ENCODE results near the gene SP5.
A peak's percentile ranks its signal among the peaks of the same experiment; 100 is the strongest.
"Not testable (repeated sequence)": the region's sequence is repeated elsewhere in the genome, so short reads cannot be mapped to it uniquely, and the experiment has no call there.

SP5 gene

DNA sequence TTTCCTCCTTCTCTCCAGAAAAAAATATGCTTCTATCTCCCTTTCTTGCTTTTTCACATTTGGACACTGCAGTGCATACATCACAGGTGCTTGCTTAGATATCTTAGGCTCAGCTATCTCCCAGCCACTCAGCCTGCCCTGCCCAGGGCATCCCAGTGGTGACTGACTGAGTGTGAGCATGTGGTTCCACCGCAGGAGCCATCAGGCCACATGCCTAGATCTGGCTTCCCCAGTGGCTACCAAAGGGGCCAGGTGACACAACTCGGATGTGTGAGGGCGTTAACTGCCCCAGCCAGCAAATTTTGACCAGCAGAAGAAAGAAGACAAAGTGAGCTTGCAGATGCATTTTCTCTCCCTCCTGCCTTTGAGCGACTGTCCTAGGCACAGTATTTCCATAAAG is 25.5 kb downstream of the SP5 start:
- no peak for DNase-seq

DNA sequence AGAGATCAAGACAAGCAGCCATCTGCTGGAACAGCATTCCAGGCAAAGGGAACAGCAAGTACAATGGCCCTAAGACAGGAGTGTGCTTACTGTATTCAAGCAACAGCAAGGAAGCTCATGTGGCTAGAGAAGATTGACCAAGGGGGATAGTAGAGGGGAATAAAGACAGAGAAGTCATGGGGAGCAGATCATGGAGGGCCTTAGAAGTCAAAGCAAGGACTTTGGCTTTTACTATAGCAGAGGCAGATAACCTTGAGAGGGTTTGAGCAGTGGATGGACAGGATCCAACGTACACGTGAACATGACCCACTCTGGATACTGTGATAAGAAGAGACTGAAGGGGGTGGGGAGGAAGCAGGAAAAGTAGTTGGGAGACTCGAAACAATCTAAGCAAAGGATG is 26.9 kb downstream of the SP5 start:
- no peak for DNase-seq

DNA sequence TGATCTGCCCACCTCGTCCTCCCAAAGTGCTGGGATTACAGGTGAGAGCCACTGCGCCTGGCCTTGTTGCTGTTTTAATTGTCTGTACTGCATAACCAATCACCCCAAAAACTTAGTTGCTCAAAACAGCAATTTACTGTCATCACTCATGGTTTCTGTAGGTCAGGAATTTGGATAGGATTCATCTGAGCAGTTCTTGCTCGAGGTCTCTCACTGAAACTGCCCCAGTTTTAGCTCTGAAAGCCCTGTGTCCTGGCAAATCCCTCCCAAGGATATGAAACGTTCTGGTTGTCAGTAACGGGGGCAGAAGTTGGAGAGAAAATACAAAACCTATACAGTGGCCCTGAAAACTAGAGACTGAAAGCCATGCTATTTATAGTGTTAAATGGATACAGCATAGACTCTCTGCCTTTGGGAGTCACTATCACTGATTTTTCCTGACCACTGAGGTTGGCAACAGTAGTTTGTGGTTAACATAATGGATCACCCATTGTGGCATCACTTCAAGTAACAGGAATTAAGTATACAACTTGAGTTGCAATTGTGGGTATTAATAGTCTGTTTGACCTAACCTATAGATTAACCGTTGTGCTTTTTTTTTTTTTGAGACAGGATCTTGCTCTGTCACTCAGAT is 27.9 kb downstream of the SP5 start:
- no peak for DNase-seq

DNA sequence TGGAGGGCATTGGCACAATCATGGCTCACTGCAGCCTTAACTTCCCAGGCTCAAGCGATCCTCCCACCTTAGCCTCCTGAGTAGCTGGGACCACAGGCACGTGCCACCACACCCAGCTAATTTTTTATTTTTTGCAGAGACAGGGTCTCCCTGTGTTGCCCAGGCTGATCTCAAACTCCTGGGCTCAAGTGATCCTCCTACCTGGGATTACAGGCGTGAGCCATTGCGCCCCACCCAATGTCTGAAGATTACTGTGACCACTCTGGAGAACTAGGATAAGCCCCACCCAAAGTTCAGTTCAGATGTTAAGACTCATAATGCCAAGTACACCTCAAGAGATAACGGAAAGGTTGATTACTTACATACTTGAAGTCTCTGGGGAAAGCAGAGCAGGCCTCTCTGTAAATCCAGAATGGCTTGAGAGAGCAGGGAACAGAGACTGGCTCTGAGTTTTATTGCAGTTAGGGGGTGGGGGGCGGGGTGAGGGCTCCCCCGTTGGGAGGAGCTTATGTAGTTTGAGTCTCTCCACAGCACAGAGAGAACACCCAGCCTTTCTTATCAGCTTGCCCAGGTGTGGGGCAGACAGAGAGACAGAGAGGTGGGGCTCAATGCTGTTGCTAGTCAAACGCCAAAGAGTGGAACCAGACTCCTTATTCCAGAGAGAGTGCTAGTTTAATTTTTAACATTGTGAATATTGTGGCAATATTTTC is 28.5 kb downstream of the SP5 start:
- peak; percentile 59 for DNase-seq

DNA sequence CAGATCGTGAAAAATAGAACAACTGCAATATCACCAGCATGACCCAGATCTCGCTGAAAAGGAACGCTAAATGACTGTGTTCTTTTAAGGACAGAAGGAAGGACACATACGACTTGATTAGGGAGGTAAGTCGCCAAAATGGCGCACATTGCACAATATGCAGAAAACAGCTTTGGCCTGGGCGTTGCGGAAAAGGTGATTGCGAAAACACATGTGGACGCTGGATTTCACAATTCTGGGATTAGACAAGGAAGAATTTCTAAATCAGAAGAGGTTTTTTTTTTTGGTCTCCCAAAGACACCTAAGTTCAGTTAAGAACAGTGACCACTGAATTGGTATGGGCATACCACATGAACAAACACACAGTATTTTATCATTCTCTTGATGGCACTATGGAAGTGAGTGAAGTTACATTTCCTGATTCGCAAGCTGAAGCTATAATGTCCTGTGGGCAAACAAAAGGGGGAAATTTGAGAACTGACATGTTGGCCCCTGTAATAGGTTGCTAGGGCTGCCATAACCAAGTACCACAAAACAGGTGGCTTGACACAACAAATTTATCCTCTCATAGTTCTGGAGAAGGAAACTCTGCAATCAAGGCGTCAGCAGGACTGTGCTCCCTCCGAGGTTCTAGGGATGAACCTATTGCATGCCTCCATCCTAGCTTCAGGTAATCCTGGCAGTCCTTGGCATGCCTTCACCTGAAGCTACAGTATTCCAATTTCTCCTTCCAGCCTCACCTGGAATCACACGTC is 29.3 kb downstream of the SP5 start:
- no peak for DNase-seq

DNA sequence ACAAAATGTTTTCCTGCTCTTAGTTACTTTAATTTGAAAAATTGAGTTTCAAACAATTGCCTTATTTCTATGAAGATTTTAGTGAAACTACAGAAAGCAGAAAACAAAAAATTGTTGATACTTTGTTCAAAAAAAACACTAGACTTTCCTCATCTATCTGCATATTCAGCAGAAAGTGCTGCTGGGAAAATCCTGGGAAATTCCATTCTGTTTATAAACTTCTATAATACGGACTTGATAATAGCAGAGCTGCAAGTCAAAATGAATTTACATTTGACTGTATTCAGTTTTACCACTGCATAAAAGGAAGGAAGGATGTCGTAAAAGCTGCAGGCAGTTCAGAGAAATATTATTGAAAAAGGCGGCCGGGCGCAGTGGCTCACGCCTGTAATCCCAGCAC is 30.2 kb downstream of the SP5 start:
- no peak for DNase-seq

DNA sequence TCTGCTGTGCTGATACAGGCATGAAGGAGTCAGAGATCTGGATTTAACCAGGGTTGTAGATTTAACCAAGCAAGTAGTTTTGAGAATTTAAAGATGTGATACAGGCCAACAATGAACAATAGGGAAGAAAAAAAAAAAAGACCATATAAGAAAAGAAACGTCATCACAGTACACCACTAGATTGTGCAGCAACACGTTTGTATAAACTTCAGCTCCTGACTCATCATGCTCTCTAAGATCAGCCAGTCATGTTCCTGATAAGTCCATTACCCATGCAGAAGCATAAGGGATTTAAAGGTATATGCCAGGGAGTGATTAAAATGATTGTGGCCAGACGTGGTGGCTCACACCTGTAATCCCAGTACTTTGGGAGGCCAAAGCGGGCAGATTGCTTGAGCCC is 32.8 kb downstream of the SP5 start:
- no peak for DNase-seq

DNA sequence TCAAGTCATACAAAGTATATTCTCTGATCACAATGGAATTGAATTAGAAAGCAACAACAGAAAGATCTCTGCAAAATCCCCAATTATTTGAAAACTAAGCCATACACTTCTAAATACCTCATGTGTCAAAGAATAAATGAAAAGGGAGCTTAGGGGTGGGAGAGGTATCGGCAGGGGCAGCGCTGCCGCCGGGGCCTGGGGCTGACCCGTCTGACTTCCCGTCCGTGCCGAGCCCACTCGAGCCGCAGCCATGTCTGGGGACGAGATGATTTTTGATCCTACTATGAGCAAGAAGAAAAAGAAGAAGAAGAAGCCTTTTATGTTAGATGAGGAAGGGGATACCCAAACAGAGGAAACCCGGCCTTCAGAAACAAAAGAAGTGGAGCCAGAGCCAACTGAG is 36.4 kb downstream of the SP5 start:
- not testable (repeated sequence) for DNase-seq

DNA sequence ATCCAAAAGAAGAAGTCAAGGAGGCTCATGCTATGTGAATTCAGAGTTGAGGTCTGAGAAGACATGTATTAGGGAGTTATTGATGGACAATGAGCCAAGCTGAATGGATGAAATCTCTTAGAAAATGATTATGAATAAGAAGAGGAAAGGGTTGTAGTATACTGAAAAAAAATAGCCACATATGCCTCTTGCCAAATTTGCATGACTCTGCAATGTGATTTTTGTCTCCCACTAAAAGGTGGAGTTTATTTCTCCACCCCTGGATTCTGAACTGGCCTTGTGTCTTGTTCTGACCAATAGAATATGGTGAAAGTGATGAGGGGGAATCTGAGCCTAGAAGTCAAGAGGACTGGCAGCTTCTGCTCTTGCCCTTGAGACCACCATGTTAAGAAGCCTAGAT is 46.4 kb downstream of the SP5 start:
- DNase-seq, result no peak

DNA sequence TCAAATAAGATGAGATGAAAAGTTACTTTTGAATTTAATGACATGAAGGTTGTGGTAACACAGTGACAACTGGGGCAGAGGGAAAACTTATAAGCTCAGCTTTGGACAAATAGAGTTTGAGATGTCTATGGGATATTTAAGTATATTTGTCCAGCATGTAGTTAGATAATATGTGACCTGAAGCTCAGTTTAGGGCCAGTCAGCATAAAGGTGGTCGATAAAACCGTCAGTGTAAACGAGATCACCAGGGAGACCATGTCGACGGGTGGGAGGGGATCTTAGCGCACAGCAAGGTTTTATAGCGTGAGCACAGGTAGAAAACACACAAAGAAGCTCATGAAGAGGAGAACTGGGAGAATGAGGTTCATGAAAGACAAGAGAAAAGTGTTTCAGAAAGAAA is 47.6 kb downstream of the SP5 start:
- DNase-seq, result no peak

DNA sequence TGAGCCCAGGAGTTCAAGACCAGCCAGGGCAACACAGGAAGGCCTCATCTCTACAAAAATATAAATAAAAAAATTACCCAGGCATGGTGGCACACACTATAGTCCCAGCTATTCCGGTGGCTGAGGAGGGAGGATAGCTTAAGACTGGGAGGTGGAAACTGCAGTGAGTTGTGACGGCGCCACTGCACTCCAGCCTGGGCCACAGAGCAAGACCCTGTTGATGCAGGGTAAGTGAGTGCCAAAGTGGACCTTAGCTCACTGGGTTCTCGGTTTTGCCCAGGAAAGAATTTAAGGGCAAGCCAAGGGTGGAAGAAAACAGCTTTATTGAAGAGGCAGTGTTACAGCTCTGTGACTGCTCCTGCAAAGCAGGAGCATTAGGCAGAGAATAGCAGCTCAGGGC is 48.1 kb downstream of the SP5 start:
- no peak for DNase-seq

DNA sequence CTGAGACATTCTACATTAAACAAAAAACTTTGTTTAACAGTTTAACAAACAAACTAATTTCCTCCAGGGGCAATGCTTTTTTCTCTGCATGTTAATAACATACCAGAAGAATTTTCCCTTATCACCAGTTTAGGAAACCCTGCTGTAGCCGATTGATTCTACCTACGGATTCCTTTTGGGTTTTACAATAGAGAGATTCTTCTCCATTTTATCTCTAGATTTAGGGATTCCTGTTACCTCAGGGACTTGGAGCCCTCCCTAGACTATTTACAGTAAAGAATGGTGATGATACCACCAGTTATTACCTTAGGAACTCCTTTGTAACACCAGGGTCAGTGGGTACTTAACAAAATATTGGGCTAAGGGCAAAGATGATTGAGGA is 49.7 kb downstream of the SP5 start:
- DNase-seq, result no peak

DNA sequence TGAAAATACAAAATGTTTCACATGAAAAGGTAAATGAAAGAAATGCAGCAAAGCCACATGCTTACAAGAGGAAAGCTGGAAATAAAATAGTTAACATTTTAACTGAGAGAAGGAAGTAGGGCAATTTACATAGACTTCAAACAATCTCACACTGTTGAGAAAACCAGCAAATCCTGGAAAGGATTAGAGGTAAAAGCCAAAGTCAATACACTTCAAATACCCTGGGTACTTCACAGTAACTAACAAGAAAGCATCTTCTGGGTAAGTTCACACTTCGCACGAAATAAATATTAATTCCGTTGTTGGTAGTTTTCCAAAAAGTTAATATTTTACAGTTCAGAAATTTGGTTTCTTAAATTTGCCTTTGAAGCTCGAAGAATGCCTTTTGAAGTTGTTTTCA is 51.6 kb downstream of the SP5 start:
- no peak for DNase-seq

Data from hematopoietic multipotent progenitor cell treated with erythropoietin and hydrocortisone succinate and interleukin-3 and kit ligand, for 4 days (in vitro differentiated cells).